HK-2 (cell line): ENCODE results near the gene FAM83F.
"Not testable (repeated sequence)": the region's sequence is repeated elsewhere in the genome, so short reads cannot be mapped to it uniquely, and the experiment has no call there.

Source experiments
- DNase-seq: peaks from one replicate; pipeline ENCODE4 v3.0.0-alpha.2; 2018; ENCODE audit not compliant: unreplicated experiment

The FAM83F gene

GRCh38 chr22:40015358-40015976 lies 20.7 kb downstream of the FAM83F start:
- DNase-seq: no peak

GRCh38 chr22:40018051-40018450 lies 23.3 kb downstream of the FAM83F start:
- DNase-seq: no peak

- no peak for DNase-seq
Observed at GRCh38 chr22:40019100-40019499, 24.3 kb downstream of the FAM83F start.

- no peak for DNase-seq
Observed at GRCh38 chr22:40020956-40021355, 26.2 kb downstream of the FAM83F start.

- DNase-seq: no peak
Observed at GRCh38 chr22:40021401-40022000, 26.7 kb downstream of the FAM83F start.

- DNase-seq: no peak
Observed at GRCh38 chr22:40022536-40023240, 27.9 kb downstream of the FAM83F start.

GRCh38 chr22:40023341-40023841 lies 28.6 kb downstream of the FAM83F start:
- no peak for DNase-seq

GRCh38 chr22:40024201-40025061 lies 29.7 kb downstream of the FAM83F start:
- DNase-seq: peak; percentile 60

- not testable (repeated sequence) for DNase-seq
Observed at GRCh38 chr22:40025062-40025379, 30.3 kb downstream of the FAM83F start.

- DNase-seq: no peak
Observed at GRCh38 chr22:40025856-40026255, 31.1 kb downstream of the FAM83F start.

GRCh38 chr22:40026641-40027040 lies 31.9 kb downstream of the FAM83F start:
- DNase-seq: no peak

GRCh38 chr22:40027191-40028097 lies 32.7 kb downstream of the FAM83F start:
- no peak for DNase-seq

- DNase-seq: no peak
Observed at GRCh38 chr22:40028098-40028425, 33.3 kb downstream of the FAM83F start.

- no peak for DNase-seq
Observed at GRCh38 chr22:40029189-40029890, 34.6 kb downstream of the FAM83F start.

GRCh38 chr22:40030026-40030757 lies 35.4 kb downstream of the FAM83F start:
- no peak for DNase-seq

GRCh38 chr22:40030758-40031095 lies 36.0 kb downstream of the FAM83F start:
- no peak for DNase-seq

- no peak for DNase-seq
Observed at GRCh38 chr22:40031766-40032470, 37.2 kb downstream of the FAM83F start.

GRCh38 chr22:40033586-40034380 lies 39.0 kb downstream of the FAM83F start:
- no peak for DNase-seq

GRCh38 chr22:40035351-40035750 lies 40.6 kb downstream of the FAM83F start:
- DNase-seq: no peak
